ENCODE measurements around the gene IYD.

IYD gene

DNA sequence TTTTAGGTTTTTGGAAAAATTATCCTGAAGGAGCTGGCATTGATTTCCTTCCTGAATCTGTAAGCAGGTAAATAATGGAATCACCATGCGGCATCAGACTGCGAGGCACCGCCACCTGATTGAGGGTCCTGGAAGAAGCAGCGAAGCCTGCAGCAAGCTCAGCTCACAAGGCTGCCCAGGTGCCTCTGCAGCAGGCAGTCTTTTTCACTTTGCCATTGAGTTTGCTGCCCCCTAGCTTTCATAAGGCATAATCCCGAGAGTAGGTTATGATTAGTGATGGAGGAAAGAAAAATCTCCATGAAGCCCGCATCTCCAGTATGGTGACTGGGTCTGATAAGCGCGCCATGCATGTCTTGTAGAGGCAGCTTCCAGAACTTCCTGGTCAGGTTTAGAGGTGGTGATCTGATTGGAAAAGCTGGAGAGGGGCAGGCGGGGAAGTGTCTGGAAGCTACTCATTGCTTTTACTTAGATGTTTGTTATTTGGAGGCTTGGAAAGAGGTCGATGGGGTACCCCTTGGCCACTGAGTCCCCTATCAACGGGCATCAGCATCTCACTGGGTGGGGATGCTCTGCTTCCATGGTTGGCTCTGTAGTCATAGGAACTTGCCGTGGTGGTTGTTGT lies 26.7 kb downstream of the IYD start:
- peak; percentile 60 to 61 for DNase-seq

DNA sequence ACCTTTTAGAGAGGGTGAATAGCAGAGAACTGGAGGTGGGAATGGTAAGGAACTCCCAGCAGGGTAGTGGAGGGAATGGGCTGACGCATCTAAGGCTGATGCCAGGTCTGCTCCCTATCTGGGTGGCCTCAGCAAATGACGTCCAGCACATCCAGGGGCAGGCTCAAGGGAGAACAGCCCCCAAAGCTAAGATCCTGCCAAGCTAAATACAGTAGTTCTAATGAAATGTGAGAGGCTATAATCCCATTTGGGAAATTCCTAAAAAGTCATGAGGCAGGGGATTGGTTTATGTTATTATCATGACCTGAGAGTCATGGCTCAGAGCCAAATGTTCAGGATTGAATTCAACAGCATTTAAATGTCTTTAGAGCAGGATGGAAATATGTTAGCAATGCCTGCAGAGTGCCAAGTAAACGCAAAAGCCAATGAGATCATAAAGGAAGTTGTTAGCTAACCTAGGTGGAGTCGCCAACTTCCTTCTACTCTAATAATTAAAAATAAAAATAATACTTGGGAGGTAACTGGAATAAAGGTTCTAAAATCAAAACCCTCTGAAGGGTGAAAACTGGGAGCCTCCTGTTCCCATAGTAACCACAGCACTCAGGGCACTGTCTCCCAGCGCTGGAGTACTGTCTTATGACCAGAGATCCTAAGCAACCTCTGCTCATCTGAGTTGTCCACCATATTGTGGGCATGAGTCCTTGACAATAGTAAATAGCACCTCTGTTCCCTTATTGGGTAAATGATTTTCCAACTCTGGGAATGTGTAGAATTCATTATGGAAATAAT lies 34.8 kb downstream of the IYD start:
- DNase-seq, result peak in 1 of 2 experiments; percentile 5

DNA sequence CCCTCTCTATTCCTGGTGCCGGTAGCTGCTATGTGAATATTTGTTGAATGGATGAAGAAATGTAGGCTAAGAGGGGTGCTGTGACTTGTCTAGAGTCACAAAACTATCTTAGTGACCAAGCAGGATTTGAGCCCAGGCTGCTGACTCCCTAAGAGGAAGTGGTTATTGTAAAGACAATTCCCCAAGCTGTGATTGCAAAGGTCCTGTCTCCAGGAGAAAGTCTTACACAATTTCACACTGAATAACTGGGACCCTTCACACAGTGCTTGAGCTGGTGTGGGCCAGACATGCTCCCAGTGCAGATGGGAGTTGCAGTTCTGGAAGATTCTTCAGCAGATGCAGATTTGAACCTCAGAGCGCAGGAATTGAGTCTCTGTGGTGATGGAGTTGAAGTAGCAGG lies 38.1 kb downstream of the IYD start:
- DNase-seq, result no peak

DNA sequence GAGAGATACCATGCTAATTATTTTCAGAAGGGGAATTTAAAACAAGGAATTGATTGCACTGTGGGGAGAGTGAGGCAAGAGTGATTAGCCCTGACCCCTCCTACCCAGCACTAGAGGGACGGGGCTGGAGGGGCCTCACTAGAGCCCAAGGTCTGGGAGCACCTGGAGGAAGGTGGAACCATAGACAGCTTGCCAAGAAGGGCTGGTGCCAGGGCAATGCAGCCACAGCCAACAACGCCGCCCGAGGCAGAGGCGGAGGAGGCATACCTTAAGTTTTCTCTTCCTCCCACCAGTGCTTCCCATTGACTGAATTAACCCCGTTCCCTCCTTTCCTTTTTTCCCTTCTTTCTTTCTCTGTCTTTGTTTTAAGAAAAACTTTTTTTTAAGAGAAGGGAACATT lies 40.0 kb downstream of the IYD start:
- peak in 1 of 2 experiments; percentile 17 for DNase-seq

DNA sequence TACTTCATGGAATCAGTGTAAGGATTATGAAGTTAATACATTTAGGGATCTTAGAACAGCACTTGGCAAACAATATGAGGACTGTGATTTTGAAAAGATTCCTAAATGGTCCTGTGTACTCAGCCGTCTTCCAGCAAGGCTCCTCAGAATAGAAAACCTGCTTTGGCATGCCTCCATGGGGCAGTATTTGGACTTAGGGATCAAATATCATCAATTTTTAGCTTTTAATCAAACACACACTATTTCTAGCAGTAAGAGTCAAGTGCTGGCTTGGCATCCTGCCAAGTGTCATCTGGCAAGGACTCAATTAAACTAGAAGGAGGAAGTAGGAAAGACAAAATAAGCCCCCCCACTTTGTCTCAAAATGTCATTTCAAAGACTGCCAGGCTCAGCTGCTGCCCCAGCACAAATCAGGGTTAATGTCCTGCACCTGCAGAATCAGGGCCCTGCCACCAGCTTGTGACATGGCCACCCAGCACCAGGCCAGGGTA lies 40.8 kb downstream of the IYD start:
- DNase-seq, result peak in 1 of 2 experiments; percentile 79

DNA sequence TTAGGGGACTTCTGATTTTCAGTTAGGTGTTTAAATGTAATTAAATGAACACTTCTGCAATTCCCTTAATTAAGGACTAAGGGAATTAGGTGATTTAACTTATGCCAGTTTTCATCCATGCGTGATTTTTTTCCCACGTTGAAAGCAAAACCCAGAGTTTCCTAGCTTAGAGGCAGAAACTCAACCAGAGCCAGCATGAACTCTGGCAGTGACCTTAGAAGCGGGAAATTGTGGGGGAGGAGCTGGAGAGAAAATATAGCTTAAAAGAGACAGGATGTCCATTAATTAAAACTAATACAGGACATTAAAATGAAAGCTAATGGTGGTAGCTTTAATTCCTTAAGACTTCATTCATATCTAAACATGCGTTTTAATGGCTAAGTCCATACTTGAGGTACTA lies 41.6 kb downstream of the IYD start:
- DNase-seq, result no peak

DNA sequence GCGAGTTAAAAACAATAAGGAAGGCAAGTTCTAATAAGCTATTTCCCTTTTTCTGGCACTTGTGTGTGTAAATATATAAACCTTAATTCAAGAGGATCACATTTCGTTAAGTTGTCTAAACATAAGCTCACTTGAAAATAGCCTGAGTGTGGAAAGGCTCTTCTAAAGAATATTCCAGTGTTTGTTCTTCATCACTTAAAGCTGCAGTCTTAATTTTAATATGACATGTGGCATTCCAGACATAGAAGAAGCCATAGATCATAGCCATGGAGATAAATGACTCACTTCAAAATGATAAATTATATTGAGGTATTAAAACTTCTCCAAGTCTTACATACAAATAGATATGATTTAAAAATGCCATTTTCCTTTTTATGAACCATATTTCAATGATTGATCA lies 42.1 kb downstream of the IYD start:
- DNase-seq, result no peak

DNA sequence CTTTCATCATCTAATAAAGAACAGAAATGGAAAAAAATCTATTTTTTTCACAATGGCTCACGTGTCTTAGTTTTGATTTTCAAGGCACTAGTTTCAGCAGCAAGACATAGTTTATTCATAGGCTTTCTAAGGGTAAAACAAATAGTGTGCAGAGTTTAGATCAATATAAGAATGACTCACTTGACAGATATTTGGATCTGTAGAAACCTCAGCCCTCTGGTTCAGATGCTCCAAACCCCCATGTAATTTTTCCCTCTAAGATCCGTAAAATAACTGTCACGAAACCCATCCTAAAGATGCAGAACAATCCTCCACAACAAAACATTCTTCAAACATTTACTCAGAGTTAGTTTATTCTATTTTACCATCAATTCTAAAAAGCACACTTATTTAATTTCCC lies 43.4 kb downstream of the IYD start:
- DNase-seq, result no peak

DNA sequence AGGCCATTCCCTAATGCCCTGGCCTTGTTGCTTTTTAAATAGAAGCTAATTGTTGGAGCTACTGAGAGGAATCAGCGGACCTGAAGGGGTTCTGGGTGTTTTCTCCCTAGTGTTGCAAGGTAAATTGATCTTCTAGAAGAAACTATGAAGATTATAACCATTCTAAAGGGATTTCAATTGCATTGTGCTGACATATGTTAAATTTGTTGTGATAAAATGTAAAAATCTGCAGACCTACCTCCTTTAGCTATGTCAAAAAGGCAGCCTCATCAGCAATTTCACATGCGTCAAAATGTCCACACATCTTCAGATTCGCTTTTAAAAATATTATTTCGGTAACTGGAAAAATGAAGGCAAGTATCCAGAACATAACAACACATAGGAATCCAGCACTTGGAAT lies 44.4 kb downstream of the IYD start:
- no peak for DNase-seq

DNA sequence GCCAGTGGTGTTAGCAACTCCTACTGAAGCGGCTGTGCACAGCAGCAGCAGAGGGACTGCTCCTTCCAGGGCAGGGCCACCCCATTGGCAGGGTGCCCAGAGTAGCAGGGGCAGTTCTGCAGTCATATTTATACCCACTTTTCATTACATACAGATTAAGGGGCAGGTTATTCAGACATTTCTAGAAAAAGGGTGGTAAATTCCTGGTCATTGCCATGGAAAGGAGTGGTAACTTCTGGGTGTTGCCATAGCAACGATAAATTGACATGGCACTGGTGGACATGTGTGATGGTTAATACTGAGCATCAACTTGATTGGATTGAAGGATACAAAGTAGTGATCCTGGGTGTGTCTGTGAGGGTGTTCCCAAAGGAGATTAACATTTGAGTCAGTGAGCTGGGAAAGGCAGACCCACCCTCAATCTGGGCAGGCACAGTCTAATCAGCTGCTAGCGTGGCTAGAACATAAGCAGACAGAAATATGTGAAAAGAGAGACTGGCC lies 45.0 kb downstream of the IYD start:
- no peak for DNase-seq

DNA sequence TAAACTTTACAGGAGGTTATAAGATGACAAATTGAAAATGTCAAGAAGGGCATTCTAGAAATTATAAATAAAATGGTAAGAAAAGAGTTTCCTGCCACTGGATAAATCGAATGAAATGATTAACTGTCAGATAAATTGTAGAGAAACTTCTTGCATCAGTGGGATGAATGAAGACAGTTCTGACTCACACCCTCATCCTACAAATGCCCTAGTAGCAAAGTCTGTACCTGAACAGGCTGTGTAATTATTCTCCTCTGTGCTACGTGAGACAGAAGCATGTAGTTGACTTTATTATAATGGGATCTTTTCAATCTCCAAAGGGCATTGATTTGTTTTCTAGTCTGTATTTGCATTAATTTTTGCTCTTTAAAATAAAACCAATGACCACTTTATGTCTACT lies 47.3 kb downstream of the IYD start:
- no peak for DNase-seq

DNA sequence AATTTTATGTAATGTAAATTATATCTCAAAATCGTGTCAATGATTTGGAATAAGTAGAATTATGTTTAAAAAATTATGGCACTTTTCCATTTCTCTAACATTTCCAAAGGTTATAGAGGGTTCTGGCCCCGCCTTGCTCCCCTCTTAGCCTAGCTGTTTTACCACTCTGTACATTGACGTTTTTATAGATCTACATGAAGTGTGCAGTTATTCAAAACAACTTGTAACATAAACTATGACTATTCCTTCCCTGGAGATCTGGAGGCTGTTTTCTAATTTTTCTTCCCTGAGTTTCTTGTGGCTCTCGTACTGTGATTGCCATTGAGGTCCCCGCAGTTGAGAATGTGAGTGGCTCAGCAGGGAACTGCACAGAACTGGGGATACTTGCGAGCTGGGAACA lies 48.4 kb downstream of the IYD start:
- no peak for DNase-seq

DNA sequence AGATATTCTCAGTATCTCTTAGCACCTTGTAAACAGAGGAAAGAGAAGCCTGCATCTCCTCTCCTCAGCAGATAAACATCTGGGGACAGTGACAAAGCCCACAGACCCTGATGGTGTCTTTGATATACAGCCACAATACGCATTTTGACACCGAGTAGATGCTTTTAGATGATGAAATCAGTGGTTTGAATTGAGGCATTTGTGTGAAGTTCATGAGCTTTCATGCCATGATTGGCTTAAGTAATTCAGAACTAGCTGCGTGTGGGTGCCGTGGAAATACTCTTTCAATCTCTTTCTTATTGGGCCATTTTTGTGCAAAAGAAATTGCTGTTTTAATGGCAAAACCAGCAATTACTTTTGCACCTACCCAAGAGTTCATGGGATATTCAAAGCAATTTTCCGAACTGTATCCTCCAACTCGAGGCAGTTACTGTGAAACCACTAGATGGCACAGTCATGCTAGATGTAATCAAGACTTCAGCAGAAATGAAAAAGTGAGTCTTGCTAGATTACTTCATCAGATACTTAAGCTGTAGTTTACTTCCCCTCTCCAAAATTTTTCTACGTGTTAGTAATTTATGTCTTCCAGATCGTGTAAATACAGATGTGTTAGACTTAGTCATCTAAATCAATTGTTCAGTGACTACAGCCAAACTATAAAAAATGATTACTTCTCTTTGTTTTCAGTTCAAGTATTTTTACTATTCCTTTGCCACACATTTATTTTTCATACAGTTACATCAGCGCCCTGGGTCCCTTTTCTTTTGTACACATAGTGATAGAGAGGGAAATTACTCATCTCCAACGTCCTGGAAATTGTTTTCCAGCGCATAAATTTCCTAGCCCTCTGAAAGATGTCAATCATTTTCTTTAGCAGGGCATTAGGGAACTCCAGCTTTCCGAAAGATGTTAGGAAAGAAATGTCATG lies 49.4 kb downstream of the IYD start:
- peak; percentile 39 to 51 for DNase-seq

DNA sequence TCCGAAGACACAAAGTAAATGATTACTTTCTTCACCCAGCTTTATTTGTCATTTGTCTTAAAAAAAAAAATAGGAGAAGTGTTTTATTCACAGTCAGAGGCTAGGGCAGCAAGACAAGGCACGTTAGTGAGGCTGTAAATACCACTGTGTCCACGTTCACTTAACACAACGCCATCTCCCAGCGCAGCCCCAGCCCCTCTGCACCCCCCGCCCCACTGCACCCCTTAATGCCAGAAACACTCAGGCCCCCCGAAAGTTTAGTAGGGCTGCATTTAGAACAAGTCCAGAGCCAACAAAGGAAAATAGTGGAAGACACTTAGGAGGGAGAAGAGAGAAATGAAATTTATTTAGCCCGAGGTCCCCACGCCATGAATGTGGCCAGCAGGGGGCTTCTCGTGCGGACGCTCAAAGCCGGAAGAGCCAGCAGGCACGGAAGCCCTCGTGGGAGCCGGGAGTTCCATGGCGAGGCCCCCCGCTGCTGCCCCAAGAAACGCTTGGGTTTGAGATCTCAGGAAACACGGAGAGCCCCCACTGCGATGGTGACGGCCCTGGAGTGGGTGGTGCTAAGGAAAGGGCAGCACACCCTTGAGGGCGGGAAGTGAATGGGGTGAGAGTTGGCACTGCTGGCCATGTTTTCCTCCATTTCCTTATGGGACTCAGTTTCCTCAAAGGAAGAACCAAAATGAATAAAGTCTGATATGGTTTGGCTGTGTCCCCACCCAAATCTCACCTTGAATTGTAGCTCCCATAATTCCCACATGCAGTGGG lies 50.2 kb downstream of the IYD start:
- no peak for DNase-seq

DNA sequence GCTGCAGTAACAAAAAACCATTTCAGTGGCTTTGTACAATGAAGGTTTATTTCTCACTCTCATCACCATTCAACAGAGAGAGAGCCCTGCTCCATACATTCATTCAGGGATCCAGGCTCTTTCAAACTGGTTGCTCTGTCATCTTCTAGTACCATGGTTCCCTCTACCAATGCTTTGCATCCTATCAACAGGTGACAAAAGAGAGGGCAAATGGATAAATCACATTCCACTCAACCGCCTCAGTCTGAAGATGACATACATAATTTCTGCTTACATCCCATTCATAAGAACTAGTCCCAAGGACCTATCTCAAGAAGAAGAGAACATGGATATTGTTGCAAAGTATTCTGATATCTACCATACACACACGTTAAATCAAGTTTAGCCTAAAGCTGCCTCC lies 51.6 kb downstream of the IYD start:
- DNase-seq, result no peak

DNA sequence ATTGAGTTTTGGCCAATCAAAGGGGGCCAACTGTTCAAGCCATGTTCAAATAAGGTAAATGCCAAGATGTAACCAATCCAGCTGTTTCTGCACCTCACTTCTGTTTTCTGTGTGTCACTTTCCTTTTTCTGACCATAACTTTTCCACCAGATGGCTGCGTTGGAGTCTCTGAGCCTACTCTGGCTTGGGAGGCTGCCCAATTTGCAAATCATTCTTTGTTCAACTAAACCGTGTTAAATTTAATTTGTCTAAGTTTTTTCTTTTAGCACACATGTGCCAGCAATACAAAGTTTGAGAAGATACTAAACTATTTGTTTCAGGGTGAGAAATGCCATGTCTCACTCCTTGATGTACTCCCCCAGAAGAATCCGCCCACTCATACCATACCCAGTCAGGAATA lies 52.1 kb downstream of the IYD start:
- DNase-seq, result no peak

DNA sequence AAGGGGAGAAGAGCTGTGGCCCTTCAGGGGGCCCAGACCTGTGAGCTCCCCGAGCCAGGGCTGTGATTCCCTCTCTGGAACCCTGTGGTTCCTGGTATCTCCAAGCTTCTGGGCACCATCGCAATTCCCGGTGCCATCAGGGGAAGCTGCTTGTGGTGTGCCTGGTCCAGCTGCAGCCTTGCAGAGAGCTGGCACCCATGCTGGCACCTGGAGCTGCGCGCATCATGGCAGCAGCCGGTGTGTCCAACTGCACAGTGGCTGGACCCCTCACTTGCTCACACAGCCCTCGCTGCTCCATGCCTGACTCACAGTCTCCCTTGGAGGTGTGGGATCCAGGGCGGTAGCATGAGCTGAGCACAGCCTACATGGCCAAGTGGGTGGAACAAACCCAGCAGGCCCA lies 56.7 kb downstream of the IYD start:
- DNase-seq, result no peak

DNA sequence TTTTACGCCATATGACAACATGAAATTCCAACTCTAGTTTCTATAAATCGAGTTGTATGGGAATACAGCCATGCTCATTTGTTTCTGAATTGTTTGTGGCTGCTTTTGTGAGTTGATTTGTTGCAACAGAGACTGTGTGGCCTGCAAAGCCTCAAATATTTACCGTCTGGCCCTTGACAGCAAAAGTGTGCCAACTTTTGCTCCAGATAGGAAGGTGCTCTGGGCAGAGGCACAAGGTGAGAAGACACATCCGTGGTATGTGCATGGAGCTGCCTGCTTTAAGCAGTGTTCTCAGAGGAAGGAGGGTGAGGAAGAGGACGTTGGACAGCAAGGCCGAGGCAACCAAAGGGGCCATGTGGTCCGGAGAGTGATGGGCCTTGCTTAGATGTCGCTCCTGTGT lies 57.4 kb downstream of the IYD start:
- DNase-seq, result no peak

DNA sequence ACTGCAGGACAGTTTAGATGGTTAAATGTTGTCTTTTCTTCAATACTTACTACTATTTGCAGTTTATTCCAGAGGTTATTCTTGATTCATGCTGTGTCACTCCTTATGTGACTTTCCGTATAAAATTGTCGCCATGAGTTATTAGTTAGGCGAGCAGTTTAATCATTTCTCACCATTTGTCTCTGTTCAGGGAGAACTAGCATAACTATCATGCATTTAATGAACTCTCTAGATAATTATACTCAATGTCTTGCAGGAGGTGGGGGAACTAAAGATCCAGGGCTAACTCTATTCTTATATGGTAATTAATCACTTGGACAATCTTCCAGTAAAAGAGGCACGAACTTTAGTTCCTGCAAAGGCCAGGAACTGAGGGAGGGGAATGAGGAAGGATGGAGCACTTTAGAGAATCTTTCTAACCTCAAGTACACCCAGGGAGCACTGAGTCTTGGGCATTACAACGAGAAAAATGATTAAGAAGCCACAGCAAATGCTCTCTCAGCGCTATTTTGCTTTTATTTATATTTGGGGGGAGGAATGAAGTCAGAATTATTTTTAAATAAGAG lies 58.3 kb downstream of the IYD start:
- no peak for DNase-seq

DNA sequence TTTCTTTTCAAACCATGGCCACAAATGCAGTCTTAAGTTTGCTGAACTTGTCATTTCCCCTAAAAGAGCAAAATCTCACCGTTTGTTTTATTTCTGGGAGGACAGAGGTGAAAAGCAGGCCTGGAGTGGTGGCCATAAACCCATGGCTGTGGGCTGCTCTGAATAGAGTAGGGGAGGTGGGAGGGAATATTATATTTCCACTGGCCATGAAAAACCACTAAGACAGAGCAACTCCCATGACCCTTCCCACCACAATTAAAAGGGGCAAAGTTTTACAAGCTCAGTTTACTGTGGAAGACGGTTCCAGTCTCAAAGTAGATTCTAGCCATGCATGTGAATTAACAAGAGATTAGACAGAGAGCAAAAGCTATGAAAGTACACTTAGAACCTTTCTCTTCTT lies 59.0 kb downstream of the IYD start:
- no peak for DNase-seq

DNA sequence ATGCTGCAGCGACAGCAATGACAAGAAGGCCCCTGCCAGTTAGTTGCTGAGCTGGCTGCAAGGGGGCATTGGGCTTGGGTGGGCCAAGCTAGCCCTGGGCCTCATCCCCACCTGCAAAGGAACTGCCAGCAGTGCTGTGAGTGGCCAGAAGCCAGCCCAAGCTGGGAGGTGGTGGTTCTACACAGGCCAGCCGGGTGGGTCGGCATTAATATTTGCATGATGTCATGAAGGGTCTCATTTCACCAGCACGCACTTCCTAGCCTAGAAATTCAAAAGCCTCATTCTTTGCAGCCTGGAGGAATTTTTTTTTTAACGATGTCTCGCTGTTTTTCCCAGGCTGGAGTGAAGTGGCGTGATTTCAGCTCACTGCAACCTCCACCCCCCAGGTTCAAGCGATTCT lies 62.0 kb downstream of the IYD start:
- DNase-seq, result no peak

DNA sequence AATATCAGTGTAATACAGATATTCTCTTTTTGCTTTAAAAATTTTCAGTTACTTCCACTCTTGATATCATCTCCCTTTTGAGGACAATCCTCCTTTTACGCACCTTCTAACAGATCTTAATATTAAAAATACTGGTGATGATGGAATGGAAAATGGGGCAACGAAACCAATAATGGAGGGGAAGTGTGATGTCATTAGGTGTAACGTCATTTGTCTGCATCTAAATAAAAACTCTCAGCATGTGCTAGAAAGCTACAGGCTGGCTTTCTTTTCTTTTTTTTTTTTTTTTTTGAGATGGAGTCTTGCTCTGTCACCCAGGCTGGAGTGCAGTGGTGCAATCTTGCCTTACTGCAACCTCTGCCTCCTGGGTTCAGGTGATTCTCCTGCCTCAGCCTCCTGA lies 66.5 kb downstream of the IYD start:
- no peak for DNase-seq

Measured in NCI-H2081 (cell line).